ENCODE measurements around the gene OBP2A.
"Not testable (repeated sequence)": the region's sequence is repeated elsewhere in the genome, so short reads cannot be mapped to it uniquely, and the experiment has no call there.

Gene OBP2A

DNA sequence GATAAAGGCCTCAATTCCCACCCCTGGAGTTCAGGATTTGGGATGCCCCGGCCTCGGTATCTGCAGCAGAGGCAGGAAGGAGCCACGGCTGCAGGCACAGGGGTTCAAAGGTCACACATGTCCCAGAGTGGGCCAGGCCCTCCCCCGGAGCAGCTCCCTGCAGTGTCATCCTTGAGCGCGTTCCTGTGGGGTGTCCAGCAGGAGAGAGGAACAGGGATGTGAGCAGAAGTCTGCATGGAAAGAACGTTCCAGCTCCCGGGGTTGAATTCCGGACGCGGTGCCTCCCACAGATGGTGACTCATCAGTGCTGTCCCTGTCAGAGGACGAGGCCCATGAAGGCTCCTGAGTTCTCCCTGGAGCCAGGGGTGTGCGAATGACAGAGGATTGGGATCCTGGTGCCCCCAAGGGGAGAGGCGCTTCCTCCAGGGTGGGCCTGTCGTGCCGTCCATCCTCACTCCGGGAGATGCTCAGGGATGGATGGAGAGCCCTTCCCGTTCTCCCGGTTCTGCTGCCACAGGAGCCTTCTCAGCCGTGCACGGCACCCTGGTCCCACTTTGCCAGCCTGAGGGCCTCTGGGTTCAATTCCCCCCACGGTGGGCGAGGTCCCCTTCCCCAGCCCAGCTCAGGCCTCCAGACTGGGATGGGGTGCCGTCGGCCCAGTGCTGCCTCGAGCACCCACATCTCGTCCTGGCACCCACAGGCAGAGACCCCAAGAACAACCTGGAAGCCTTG lies 21.6 kb upstream of the OBP2A start:
- H3K4me3 ChIP-seq (ENCODE audit: low read depth, low read length), result no peak overlapping the region
- DNase-seq (ENCODE audit: low read depth), result no peak

DNA sequence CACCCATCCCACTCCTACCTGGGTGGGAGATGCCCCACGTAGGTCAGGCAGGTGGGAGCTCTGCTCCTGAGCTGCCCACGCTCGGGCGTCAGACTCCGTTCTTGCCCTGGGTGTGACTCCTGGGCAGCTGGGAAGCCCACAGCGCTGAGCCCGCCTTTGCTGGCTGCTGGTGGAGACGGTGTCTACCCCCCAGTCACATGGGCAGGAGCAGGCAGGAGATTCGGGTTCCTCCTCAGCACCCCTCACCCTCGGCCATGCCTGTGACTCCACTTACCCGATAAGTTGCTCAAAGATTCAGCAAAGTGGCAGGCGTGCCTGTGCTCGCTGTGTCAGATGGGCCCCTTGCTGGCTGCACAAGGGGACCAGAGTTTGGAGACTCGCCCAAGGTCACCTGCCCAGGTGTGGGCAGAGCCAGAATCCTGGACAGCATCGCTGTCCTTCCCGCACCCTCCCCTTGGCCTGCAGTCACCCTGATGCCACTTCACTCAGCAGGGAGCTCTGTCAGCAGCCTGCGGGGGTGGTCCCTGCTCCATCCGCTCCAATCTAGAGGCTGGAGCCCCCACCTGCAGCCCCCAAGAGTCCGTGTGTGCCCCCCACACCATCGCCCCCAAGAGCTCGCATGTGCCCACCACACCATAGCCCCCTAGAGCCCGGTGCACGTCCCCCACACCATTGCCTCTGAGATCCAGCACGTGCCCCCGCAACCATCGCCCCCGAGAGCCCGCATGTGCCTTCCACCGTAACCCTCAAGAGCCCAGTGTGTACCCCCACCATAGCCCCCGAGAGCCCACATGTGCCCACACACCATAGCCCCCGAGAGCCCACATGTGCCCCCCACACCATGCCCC lies 20.5 kb upstream of the OBP2A start:
- DNase-seq (ENCODE audit: low read depth), result no peak
- H3K4me3 ChIP-seq (ENCODE audit: low read depth, low read length), result no peak overlapping the region

DNA sequence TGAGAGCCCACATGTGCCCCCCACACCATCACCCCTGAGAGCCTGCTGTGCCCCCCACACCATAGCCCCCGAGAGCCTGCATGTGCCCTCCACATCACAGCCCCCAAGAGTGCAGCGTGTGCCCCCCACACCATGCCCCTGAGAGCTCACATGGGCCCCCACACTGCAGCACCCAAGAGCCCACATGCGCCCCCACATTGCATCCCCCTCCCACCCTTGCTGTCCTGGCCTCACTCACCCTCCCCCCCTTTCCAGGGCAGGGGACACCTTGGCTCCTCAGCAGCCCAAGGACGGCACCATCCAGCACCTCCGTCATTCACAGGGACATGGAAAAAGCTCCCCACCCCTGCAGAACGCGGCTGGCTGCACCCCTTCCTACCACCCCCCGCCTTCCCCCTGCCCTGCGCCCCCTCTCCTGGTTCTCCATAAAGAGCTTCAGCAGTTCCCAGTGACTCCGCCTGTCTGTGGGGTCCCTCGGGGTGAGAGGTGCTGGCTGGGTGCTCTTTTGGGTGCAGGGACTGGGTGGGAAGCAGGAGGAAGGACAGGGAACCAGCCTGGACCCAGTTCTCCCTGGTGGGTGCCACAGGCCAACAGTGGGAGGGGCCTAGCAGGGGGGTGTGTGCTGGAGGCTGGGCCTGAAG lies 19.7 kb upstream of the OBP2A start:
- H3K4me3 ChIP-seq (ENCODE audit: low read depth, low read length), result no peak overlapping the region
- no peak for DNase-seq (ENCODE audit: low read depth)

DNA sequence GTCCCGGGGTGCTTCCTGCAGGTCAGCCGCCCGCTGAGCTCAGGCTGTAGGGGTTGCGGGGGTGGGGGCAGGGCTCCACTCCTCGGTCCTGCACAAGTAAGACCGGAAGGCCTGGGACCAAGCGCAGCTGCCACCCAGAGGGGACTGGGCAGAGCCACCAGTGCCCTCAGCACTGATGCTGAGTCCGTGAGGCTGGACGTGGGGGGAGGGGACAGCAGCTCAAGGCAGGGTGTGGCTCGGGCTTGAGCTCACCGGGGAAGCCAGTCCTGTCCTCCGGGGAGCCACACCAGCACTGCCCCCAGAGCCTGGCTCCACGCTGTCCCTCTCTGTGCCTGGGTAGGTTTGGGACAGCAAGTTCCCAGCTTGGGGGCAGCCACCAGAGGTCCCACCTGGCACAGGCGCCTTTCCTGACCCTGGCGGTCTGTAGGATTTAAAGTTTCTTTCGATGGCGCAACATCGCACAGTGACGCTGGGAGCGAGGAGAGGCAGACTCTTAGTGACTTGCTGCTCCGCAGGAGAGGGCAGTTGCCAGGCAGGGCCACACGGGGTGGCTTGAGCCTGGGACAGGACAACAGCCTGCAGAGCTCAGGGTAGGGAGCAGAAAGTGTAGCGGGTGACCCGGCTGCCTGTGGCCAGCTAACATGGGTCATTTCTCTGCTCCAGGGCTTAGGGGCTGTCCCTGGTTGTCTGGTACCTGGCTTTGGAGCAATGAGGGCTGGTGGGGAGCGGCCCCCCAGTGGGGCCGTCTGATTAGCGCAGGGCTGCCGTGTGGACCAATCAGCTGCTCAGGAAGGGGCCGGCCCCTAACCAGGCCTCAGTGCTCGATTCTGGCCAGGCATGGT lies 19.0 kb upstream of the OBP2A start:
- DNase-seq (ENCODE audit: low read depth), result no peak
- H3K4me3 ChIP-seq (ENCODE audit: low read depth, low read length), result no peak overlapping the region

DNA sequence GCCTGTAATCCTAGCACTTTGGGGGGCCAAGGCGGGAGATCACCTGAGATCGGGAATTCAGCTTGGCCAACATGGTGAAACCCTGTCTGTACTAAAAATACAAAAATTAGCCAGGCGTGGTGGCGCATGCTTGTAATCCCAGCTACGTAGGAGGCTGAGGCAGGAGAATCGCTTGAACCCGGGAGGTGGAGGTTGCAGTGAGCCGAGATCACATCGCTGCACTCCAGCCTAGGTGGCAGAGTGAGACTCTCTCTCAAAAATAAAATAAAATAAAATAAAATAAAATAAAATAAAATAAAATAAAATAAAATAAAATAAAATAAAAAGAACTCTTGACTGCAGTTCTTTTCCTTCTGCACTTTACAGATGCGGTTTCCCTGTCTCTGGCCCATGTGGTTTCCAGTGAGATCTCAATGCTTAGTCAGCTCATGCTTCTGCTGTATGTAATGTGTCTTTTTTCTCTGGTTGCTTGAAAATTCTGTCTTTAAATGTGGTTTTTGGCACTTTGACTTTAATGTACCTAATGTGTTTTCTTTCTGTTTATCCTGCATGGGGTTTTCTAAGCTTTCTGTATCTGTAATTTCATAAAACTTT lies 17.0 kb upstream of the OBP2A start:
- H3K4me3 ChIP-seq (ENCODE audit: low read depth, low read length); DNase-seq (ENCODE audit: low read depth): not testable (repeated sequence)

DNA sequence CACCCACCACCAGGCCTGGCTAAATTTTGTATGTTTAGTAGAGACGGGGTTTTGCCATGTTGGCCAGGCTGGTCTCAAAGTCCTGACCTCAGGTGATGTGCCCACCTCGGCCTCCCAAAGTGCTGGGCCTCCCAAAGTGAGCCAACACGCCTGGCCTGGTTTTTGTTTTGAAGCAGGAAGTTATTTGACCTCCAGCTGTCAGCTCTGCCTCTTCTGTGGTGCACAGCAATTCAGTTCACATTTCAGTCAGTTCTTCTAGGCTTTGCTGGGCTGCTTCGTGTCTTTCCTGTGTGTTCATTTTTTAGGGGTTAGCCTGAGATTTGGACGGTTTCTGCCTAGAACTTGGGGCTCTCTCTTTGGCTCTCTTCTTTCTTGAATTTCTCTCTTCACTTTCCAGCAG lies 15.8 kb upstream of the OBP2A start:
- no peak overlapping the region for H3K4me3 ChIP-seq (ENCODE audit: low read depth, low read length)
- DNase-seq (ENCODE audit: low read depth), result no peak

DNA sequence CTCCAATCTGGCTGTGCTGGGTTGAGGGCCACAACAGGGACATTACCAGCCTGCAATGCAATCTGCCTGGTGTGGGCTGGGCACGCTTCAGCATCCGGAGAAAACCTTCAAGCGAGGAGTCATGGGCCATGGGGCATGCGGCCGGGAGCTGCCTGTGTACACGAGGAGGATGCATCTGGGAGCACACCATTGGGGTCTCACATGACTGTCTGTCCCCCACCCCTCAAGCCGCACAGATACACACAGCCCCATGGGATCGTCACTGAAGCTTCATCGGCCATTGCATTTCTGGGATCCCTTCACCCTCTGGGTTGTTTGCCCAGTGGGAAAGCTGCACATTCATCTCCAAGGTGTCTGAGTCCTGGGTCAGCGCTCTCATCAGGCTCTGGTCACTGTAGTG lies 14.8 kb upstream of the OBP2A start:
- H3K4me3 ChIP-seq (ENCODE audit: low read depth, low read length), result no peak overlapping the region
- DNase-seq (ENCODE audit: low read depth), result no peak

DNA sequence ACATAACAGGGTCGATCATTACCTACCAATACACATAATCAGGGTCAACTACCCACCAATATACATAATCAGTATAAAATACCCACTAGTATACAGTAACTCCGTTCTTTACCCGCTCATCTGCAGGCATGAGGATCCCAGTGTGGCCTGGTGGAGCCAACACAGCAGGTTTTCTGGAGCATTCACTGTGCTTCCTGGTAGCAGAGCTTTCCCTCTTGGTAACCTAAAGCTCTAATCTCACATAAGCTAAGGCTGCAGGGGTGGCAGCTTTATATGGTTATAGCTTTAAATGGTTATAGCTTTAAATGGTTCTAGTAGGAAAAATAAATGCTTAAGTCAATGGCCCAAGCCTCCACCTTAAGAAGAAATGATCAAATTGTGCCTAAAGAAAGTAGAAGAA lies 12.8 kb upstream of the OBP2A start:
- DNase-seq (ENCODE audit: low read depth), result no peak
- no peak overlapping the region for H3K4me3 ChIP-seq (ENCODE audit: low read depth, low read length)

DNA sequence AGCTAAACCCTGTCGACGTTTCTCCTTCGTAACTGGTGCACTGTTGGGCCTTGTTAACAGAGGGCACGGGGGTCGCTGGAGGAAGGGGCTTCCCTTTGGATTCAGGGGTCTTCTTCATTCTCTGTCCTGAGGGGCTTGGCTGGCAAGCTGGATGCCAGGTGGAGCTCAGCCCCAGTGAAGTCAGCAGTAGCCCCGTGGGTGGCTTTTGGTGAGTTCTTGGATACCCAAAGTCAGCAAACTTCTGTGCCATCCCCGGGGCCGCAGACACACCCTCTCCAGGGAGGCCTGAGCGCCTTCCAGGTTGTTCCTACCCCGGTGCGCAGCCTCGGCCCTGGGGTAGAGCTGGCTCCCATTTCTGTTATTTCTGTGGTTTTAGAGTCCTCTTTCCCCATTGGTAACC lies 12.3 kb upstream of the OBP2A start:
- no peak overlapping the region for H3K4me3 ChIP-seq (ENCODE audit: low read depth, low read length)
- no peak for DNase-seq (ENCODE audit: low read depth)

DNA sequence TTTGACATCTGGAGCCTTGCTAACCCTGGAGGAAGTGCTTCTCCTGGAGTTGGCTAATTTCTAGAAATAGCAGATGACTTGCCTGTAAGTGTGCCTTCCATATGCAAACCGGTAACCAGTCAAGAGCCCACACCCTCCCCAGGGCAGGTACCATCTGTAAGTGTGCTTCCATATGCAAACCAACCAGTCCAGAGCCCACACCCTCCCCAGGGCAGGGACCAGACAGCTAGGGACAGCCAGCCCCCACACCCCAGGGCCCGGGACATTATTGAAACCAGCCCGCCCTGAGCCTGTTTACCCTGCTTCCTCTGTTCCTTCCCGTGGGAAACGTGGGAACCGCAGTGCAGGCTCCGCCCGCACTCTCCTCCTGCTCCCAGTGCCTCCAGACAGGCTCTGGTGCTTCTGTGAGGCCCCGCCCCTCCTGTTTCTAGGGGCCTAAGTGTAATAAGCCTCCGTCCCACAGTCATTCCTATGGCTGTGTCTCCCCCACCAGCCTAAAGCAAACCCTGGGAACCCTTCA lies 11.7 kb upstream of the OBP2A start:
- DNase-seq (ENCODE audit: low read depth); H3K4me3 ChIP-seq (ENCODE audit: low read depth, low read length): not testable (repeated sequence)

DNA sequence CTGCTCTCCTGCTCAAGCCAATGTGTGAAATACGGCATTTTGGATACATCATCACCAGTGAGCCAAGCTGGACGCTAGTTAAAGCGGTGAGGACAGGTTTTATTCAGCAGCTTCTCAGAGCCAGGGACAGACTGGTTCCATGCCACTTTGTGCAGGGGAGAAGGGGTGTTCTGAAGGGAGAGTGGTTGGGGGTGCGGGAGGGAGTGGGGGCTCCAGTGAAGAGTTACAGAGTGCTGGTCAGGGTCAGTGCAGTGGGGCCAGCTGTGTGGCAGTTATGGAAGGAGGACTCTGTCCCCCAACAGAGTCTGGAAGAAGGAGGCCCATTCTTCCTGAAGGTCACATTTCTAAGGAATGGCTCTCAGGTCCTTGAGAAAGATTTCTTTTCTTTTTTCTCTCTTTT lies 11.1 kb upstream of the OBP2A start:
- DNase-seq (ENCODE audit: low read depth); H3K4me3 ChIP-seq (ENCODE audit: low read depth, low read length): not testable (repeated sequence)

DNA sequence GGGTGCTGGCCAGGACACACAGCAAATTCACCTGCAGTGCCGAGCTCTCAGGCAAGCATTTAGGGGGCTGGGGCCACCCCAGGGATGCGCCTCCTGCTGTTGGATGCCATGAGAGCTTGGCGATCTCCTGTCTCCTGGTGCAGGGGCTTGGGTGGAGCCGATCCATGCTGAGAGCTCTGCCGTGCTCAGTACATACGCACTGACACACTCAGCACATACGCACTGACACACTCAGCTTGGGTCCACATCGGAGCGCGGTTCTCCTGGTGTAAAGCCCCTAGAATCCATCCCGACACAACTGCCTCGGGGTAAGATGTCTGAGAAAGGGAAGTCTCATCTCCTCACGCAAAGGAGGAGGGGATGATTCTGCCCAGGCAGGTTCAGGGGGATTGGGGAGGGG lies 10.3 kb upstream of the OBP2A start:
- DNase-seq (ENCODE audit: low read depth); H3K4me3 ChIP-seq (ENCODE audit: low read depth, low read length): not testable (repeated sequence)

DNA sequence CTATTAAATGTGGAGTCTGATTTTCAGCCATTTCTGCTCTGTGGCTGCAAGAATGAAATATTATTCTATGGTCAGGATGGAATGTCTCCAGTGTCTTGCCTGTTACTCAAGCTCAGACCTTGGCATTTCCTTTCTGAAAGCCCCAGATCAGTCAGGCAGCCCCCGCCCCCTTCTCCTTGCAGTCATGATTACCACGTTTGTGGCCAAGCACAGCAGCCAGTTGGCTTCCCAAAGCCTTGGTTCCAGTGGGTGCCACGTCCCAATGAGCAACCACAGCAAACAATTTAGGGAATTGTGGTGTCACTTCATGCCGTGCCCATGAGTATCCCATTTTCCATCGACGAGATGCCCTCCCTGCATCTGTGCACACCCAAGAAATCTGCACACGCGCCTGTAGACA lies 9.7 kb upstream of the OBP2A start:
- DNase-seq (ENCODE audit: low read depth), result peak; percentile 31

DNA sequence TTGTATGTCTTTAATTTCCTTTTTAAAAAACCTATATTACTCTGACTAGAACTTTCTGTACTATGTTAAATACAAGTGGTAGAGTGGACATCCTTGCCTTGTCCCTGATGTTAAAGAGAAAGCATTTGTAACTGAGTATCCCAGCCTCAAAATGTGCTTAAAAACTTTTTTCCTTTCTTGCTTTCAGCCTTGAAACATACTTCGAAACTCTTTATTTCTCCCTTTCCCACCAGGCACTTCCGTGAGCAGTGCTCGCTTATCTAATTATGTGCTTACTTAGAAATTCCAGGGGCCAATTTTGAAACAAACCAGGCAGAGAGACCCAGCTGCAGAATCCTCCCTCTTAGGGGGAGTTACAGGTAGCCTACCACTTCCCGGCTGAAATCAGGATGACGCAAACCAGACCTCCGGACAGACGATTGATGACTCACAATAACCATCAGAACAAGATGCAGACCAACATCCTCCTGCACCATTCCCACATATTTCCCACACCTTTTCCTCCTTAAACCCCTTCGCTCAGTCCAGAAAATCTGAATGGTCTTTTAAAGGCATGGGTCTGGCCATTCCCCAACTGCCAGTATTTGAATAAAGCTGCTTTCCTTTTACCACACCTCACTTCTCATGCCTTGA lies 2.5 kb upstream of the OBP2A start:
- DNase-seq (ENCODE audit: low read depth); H3K4me3 ChIP-seq (ENCODE audit: low read depth, low read length): not testable (repeated sequence)

More for the DNA sequence above, 9.7 kb upstream of the OBP2A start:
- H3K4me3 ChIP-seq (ENCODE audit: low read depth, low read length), result no peak overlapping the region

DNA sequence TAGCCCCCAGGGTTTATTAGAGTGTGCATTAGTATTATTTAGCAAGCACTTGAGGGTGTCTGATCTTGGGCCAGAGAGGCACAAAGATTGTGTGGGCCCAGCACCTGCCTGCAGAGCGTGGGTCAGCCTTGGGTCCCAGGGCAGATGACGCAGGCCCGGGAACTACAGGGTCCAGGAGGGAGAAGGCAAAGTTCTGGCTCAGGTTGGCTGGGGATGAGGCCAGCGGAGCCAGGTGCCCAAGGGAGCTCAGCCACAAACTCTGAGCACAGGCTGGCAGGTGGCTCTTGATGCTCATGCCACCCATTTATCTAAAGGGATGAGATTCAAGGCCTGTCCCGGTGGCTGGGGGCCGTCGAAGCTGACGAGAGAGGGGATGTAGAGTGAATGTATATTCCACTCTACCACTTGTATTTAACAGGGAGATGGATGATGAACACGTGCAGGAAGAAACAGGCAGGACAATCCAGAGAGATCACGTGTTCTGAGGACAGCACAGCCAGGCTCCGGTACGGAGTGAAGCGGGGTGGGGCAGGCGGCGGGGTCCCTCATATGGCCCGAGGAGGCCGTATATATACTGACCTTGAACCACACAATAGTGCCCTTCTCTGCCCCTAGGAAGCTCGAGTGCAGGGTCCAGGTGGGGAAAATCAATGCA lies 818 bp upstream of the OBP2A start:
- DNase-seq (ENCODE audit: low read depth), result no peak
- H3K4me3 ChIP-seq (ENCODE audit: low read depth, low read length), result no peak overlapping the region

DNA sequence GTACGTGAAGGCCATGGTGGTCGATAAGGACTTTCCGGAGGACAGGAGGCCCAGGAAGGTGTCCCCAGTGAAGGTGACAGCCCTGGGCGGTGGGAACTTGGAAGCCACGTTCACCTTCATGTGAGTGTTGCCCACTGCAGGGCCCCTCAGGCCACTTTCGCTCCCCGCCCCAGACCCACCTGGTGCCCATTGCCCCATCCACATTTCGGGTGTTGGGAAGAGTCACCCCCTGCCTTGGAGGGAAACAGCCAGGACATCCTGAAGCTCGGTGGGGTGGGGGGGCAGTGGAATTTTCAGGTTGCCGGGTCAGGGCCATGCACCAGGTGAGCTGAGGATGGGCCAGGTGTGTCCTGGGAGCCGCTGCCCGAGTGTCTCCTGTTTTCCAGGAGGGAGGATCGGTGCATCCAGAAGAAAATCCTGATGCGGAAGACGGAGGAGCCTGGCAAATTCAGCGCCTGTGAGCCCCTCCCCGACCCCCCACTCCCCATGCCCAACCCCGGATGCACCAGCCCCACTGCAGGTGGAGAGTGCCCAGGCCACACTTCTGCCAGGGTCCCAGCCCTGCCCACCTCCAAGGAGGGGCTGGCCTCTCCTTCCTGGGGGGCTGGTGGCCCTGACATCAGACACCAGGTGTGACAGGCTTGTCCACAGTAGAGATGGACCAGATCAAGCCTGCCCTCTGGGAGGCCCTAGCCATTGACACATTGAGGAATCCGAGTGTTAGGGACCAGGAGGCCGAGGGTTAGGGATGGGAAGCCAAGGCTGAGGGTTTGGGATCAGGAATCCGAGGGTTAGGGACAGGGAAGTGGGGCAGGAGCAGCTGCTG lies 1.1 kb downstream of the OBP2A start:
- not testable (repeated sequence) for H3K4me3 ChIP-seq (ENCODE audit: low read depth, low read length); DNase-seq (ENCODE audit: low read depth)
